H9 (cell line): ENCODE data around the gene NENF. TPM values are rescaled to one million over a fixed set of nuclear protein-coding genes. Genes with fewer than 3 reads are reported as not detected.

ENCODE experiments used
- DNase-seq: peaks from one replicate; pipeline ENCODE4 v3.0.0-alpha.2; 2017
- H2AFZ ChIP-seq: one replicate; pipeline ENCODE4 v1.6.1; 2013; ENCODE audit warnings: mild to moderate bottlenecking, low read length, control low read depth, moderate library complexity
- H2AK5ac ChIP-seq: 2 replicates; pipeline ENCODE4 v1.6.1; 2013; ENCODE audit warnings: low read length, control low read depth, mixed read lengths; ENCODE audit not compliant: insufficient read length
- H2BK120ac ChIP-seq: one replicate; pipeline ENCODE4 v1.6.1; 2013; ENCODE audit warnings: low read depth, mild to moderate bottlenecking, low read length, control low read depth, inconsistent platforms; ENCODE audit not compliant: poor library complexity, severe bottlenecking
- H2BK12ac ChIP-seq: 2 replicates; pipeline ENCODE4 v1.6.1; 2013; ENCODE audit warnings: low read length, control low read depth, mixed read lengths, low read depth; ENCODE audit not compliant: insufficient read length
- H2BK15ac ChIP-seq: 2 replicates; pipeline ENCODE4 v1.6.1; 2013; ENCODE audit warnings: low read depth, low read length, control low read depth
- H2BK20ac ChIP-seq: one replicate; pipeline ENCODE4 v1.6.1; 2013; ENCODE audit warnings: low read depth, mild to moderate bottlenecking, low read length, control low read depth, inconsistent platforms; ENCODE audit not compliant: poor library complexity, severe bottlenecking
- H2BK5ac ChIP-seq: 2 replicates; pipeline ENCODE4 v1.6.1; 2013; ENCODE audit warnings: low read length, control low read depth, mixed read lengths; ENCODE audit not compliant: insufficient read length
- H3K14ac ChIP-seq: 2 replicates; pipeline ENCODE4 v1.6.1; 2013; ENCODE audit warnings: low read length, control low read depth; ENCODE audit not compliant: insufficient read depth
- H3K18ac ChIP-seq: 2 replicates; pipeline ENCODE4 v1.6.1; 2013; ENCODE audit warnings: low read depth, mild to moderate bottlenecking, mixed read lengths, low read length, control low read depth; ENCODE audit not compliant: insufficient read length
- H3K23ac ChIP-seq: 2 replicates; pipeline ENCODE4 v1.6.1; 2013; ENCODE audit warnings: low read length, control low read depth, mixed read lengths, low read depth; ENCODE audit not compliant: insufficient read length
- H3K23me2 ChIP-seq: 2 replicates; pipeline ENCODE4 v1.6.1; 2013; ENCODE audit warnings: low read depth, mild to moderate bottlenecking, mixed read lengths, low read length, control low read depth; ENCODE audit not compliant: insufficient read length, poor library complexity, severe bottlenecking
- H3K27ac ChIP-seq: 2 replicates; pipeline ENCODE4 v1.5.1; 2013; ENCODE audit warnings: low read length, control low read depth, mixed read lengths, low read depth; ENCODE audit not compliant: insufficient read length
- H3K27me3 ChIP-seq: 2 replicates; pipeline ENCODE4 v1.6.1; 2013; ENCODE audit warnings: low read length, control low read depth, inconsistent platforms; ENCODE audit not compliant: insufficient read depth
- H3K4ac ChIP-seq: 2 replicates; pipeline ENCODE4 v1.6.1; 2013; ENCODE audit warnings: low read depth, mild to moderate bottlenecking, control low read depth, inconsistent platforms, low read length, moderate library complexity
- H3K4me1 ChIP-seq: 2 replicates; pipeline ENCODE4 v1.6.1; 2013; ENCODE audit warnings: low read length, control low read depth, inconsistent platforms; ENCODE audit not compliant: insufficient read depth
- H3K4me2 ChIP-seq: 2 replicates; pipeline ENCODE4 v1.6.1; 2013; ENCODE audit warnings: low read length, control low read depth, mixed read lengths; ENCODE audit not compliant: insufficient read length, insufficient read depth
- H3K56ac ChIP-seq: 2 replicates; pipeline ENCODE4 v1.6.1; 2013; ENCODE audit warnings: low read depth, mild to moderate bottlenecking, mixed read lengths, low read length, control low read depth; ENCODE audit not compliant: insufficient read length
- H3K79me1 ChIP-seq: 2 replicates; pipeline ENCODE4 v1.6.1; 2013; ENCODE audit warnings: low read depth, mild to moderate bottlenecking, moderate library complexity, low read length, control low read depth, inconsistent platforms; ENCODE audit not compliant: insufficient read depth, poor library complexity, severe bottlenecking
- H3K79me2 ChIP-seq: 2 replicates; pipeline ENCODE4 v1.6.1; 2013; ENCODE audit warnings: low read length, control low read depth, inconsistent platforms; ENCODE audit not compliant: insufficient read depth
- H3K9ac ChIP-seq: 2 replicates; pipeline ENCODE4 v1.6.1; 2013; ENCODE audit warnings: low read length, control low read depth, mixed read lengths; ENCODE audit not compliant: insufficient read length; ENCODE audit errors: extremely low read depth
- H3K9me3 ChIP-seq: one replicate; pipeline ENCODE4 v1.6.1; 2013; ENCODE audit warnings: low read depth, low read length, inconsistent platforms; ENCODE audit not compliant: control insufficient read depth
- H3T11ph ChIP-seq: one replicate; pipeline ENCODE4 v1.6.1; 2013; ENCODE audit warnings: mild to moderate bottlenecking, low read length, control low read depth, inconsistent platforms
- H4K20me1 ChIP-seq: one replicate; pipeline ENCODE4 v1.6.1; 2013; ENCODE audit not compliant: control insufficient read depth, insufficient read length, insufficient read depth
- H4K5ac ChIP-seq: 2 replicates; pipeline ENCODE4 v1.6.1; 2013; ENCODE audit warnings: low read depth, mild to moderate bottlenecking, mixed read lengths, low read length, control low read depth; ENCODE audit not compliant: insufficient read length
- H4K8ac ChIP-seq: replicated peaks from 2 replicates; pipeline ENCODE4 v1.6.1; 2013; ENCODE audit warnings: low read length, control low read depth, mixed read lengths, low read depth; ENCODE audit not compliant: insufficient read length
- H4K91ac ChIP-seq: 2 replicates; pipeline ENCODE4 v1.6.1; 2013; ENCODE audit warnings: low read depth, mild to moderate bottlenecking, moderate library complexity, mixed read lengths, low read length, control low read depth; ENCODE audit not compliant: insufficient read length
- H3K27ac Mint-ChIP-seq, 3 experiments: 2 replicates in 2 of 3; 3 replicates in 1 of 3; pipeline ENCODE4 v1.8.0; 2020 to 2021; ENCODE audit warnings: mixed read lengths in 3 of 3, mild to moderate bottlenecking in 1 of 3, moderate library complexity in 1 of 3
- H3K27me3 Mint-ChIP-seq: 2 replicates; pipeline ENCODE4 v1.8.0; 2021; ENCODE audit warnings: low read depth, mild to moderate bottlenecking, moderate library complexity, mixed read lengths
- H3K36me3 Mint-ChIP-seq, 3 experiments: 2 replicates in 2 of 3; 3 replicates in 1 of 3; pipeline ENCODE4 v1.8.0; 2020 to 2021; ENCODE audit warnings: low read depth in 3 of 3, mixed read lengths in 3 of 3; ENCODE audit not compliant: insufficient read depth in 1 of 3
- H3K4me1 Mint-ChIP-seq, 2 experiments: 2 replicates each; pipeline ENCODE4 v1.8.0; 2020; ENCODE audit warnings: mixed read lengths in 2 of 2
- H3K4me3 Mint-ChIP-seq, 2 experiments: 2 replicates in 1 of 2; 3 replicates in 1 of 2; pipeline ENCODE4 v1.8.0; 2020 to 2021; ENCODE audit warnings: mild to moderate bottlenecking in 2 of 2, mixed read lengths in 2 of 2, moderate library complexity in 1 of 2
- H3K9me3 Mint-ChIP-seq, 2 experiments: 2 replicates in 1 of 2; 3 replicates in 1 of 2; pipeline ENCODE4 v1.8.0; 2020; ENCODE audit warnings: mild to moderate bottlenecking in 2 of 2, mixed read lengths in 2 of 2, moderate library complexity in 1 of 2
- WGBS: extraction: QIAGEN DNeasy Blood & Tissue Kit; methylation state at CpG from one replicate; pipeline ENCODE4 v1.1.7; 2013; ENCODE audit warnings: missing lambda C conversion rate, low lambda C conversion rate, mixed read lengths; ENCODE audit not compliant: insufficient read length; ENCODE audit errors: extremely low coverage; 5-methylcytosine and 5-hydroxymethylcytosine counted together
- total RNA-seq: library from RNA; stranded (reverse); gene quantifications from 2 replicates; pipeline ENCODE4 v1.2.1, GENCODE V29; 2021
- TF ChIP-seq, protein P1 (sequence below): fragments of 200-600 bp; sonication (generic); conservative IDR thresholded peaks from 3 replicates; pipeline ENCODE4 v1.8.0; 2021; ENCODE audit warnings: antibody characterized with exemption, mild to moderate bottlenecking

Gene NENF
- total RNA-seq, 1 experiment from 2014 or later = 28.3 TPM

DNA sequence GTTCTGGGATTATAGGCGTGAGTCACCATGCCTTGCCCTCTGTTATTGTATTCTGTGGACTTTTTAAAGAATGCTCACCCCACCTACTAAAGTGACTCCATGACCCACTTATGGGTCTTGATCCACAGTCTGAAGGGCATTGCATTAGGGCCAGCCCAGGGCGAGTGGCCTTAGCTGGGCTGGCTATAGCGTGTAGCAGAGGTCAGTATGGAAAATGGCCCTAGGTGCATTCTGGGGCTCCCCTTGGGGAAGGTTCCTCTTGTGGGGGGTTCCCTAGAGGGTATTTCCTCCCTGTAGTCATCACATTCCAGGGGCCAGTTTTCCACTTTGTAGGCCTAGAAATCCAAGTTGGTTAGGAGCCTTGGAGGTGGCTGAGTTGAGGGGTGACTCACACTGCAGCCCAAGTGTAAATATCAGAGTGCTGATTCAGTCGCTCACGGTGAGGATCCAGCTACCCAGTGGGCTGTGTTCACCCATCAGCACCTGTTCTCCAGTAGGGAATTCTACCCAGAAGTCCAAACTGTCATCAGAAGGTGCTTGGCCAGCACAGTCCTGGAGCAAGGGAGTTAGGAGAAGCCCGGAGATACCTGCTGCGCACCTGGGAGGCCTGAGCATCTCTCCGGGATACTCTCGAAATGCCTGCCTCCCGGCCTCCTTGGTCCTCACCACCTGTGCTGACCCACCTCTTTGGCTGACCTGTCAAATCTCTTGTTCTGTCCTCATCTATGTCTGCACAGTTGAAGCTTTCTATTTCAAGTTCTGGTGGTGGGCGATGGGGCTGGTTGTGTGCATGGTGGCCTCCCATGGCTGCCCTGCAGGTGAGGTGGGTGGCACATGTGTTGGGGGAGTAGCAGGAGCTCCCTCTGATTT is 52.2 kb downstream of the NENF start:
- TF ChIP-seq, protein P1, sequence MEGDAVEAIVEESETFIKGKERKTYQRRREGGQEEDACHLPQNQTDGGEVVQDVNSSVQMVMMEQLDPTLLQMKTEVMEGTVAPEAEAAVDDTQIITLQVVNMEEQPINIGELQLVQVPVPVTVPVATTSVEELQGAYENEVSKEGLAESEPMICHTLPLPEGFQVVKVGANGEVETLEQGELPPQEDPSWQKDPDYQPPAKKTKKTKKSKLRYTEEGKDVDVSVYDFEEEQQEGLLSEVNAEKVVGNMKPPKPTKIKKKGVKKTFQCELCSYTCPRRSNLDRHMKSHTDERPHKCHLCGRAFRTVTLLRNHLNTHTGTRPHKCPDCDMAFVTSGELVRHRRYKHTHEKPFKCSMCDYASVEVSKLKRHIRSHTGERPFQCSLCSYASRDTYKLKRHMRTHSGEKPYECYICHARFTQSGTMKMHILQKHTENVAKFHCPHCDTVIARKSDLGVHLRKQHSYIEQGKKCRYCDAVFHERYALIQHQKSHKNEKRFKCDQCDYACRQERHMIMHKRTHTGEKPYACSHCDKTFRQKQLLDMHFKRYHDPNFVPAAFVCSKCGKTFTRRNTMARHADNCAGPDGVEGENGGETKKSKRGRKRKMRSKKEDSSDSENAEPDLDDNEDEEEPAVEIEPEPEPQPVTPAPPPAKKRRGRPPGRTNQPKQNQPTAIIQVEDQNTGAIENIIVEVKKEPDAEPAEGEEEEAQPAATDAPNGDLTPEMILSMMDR = no peak
- no peak overlapping the region for H2BK15ac ChIP-seq
- no peak overlapping the region for H3K27ac Mint-ChIP-seq
- H2BK20ac ChIP-seq = no peak overlapping the region
- no peak overlapping the region for H3K56ac ChIP-seq
- no peaks in the 10 kb centered on the region for H4K20me1 ChIP-seq
- no peaks in the 10 kb centered on the region for H3K79me1 ChIP-seq
- H3K14ac ChIP-seq = no peak overlapping the region
- peaks cover 11 to 19% of the 10 kb centered on the region in 2 experiments for H3K4me1 Mint-ChIP-seq
- no peaks in the 10 kb centered on the region for H3K79me2 ChIP-seq
- no peak overlapping the region for H2BK12ac ChIP-seq
- no peak overlapping the region for H3K18ac ChIP-seq
- H4K5ac ChIP-seq = no peak overlapping the region
- H2BK5ac ChIP-seq = no peak overlapping the region
- H3T11ph ChIP-seq = no peak overlapping the region
- no peak overlapping the region for H4K8ac ChIP-seq
- H2BK120ac ChIP-seq = no peak overlapping the region
- no peak overlapping the region for H3K23ac ChIP-seq
- no peaks in the 10 kb centered on the region for H3K4me1 ChIP-seq
- WGBS = no CpG with 5 or more reads among the region's 11 CpGs
- peaks cover 2% of the 10 kb centered on the region for H3K27me3 Mint-ChIP-seq
- no peaks in the 10 kb centered on the region for H3K23me2 ChIP-seq
- no peak overlapping the region; the same call in 1 of the 2 replicates for H3K4ac ChIP-seq
- H3K27ac ChIP-seq = no peak overlapping the region
- H3K36me3 Mint-ChIP-seq = no peaks in the 10 kb centered on the region
- H2AFZ ChIP-seq = no peak overlapping the region
- H3K9me3 Mint-ChIP-seq = no peaks in the 10 kb centered on the region
- H3K27me3 ChIP-seq = no peaks in the 10 kb centered on the region
- H3K9me3 ChIP-seq = no peaks in the 10 kb centered on the region
- no peak overlapping the region for H2AK5ac ChIP-seq
- H4K91ac ChIP-seq = no peak overlapping the region
- H3K9ac ChIP-seq = no peak overlapping the region
- H3K4me2 ChIP-seq = no peak overlapping the region
- DNase-seq = no peak
- no peak overlapping the region for H3K4me3 Mint-ChIP-seq
